T-helper 2 cell treated with Interferon-gamma antibody and Interleukin-4, amounts not matched to agents 100 ng/mL and 5 ng/mL, for 36 hours (primary cell): ENCODE results near the gene IGF1R. TPM values are rescaled to one million over a fixed set of nuclear protein-coding genes. Genes with fewer than 3 reads are reported as not detected.
"Not testable (repeated sequence)": the region's sequence is repeated elsewhere in the genome, so short reads cannot be mapped to it uniquely, and the experiment has no call there.

ENCODE experiments used
- intact Hi-C: fragments of 100-400 bp; cut with micrococcal nuclease; formaldehyde crosslinking; loops from one replicate; pipeline ENCODE4 v1.15.1; 2023
- total RNA-seq: library from RNA; stranded (reverse); gene quantifications from 2 replicates; pipeline ENCODE4 v1.2.3, GENCODE V29; 2022

The IGF1R gene
- total RNA-seq, 1 donor from 2014 or later: 21.3 TPM

GRCh38 chr15:98954411-98954810 is 306.1 kb downstream of the IGF1R start:
- intact Hi-C loops: loop anchor here (10.0 kb wide), 1 partner anchor 100 kb away; no protein-coding TSS in a partner anchor

- intact Hi-C loops: loop anchor here (10.0 kb wide), 1 partner anchor 99 kb away; no protein-coding TSS in a partner anchor
These were observed 307.0 kb downstream of the IGF1R start for GRCh38 chr15:98955331-98955730.

GRCh38 chr15:98955961-98956723 is 307.8 kb downstream of the IGF1R start:
- intact Hi-C loops: loop anchor here (10.0 kb wide), 1 partner anchor 99 kb away; no protein-coding TSS in a partner anchor

DNA sequence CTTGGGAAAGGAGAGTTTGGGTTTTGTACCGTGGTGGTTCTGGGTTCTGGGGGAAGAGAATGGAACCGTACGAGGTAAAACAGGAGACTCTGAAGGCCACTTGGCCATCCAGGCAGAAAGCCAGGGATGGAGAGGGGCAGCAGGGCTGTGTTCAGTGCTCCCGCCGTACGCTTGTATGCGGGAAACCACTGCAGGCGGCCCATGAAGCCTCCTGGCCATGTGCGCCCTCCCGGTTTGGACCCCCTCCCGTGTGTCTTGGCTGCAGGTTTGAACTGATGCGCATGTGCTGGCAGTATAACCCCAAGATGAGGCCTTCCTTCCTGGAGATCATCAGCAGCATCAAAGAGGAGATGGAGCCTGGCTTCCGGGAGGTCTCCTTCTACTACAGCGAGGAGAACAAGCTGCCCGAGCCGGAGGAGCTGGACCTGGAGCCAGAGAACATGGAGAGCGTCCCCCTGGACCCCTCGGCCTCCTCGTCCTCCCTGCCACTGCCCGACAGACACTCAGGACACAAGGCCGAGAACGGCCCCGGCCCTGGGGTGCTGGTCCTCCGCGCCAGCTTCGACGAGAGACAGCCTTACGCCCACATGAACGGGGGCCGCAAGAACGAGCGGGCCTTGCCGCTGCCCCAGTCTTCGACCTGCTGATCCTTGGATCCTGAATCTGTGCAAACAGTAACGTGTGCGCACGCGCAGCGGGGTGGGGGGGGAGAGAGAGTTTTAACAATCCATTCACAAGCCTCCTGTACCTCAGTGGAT is 308.6 kb downstream of the IGF1R start:
- intact Hi-C loops: loop anchor here (10.0 kb wide), 1 partner anchor 98 kb away; no protein-coding TSS in a partner anchor

GRCh38 chr15:98957655-98958054 is 309.3 kb downstream of the IGF1R start:
- intact Hi-C loops: loop anchor here (10.0 kb wide), 1 partner anchor 97 kb away; no protein-coding TSS in a partner anchor

- intact Hi-C loops: loop anchor here (10.0 kb wide), 1 partner anchor 97 kb away; no protein-coding TSS in a partner anchor
These were observed 309.7 kb downstream of the IGF1R start for GRCh38 chr15:98958076-98958475.

GRCh38 chr15:98958918-98959639 is 310.7 kb downstream of the IGF1R start:
- intact Hi-C loops: loop anchor here (10.0 kb wide), 1 partner anchor 96 kb away; no protein-coding TSS in a partner anchor

DNA sequence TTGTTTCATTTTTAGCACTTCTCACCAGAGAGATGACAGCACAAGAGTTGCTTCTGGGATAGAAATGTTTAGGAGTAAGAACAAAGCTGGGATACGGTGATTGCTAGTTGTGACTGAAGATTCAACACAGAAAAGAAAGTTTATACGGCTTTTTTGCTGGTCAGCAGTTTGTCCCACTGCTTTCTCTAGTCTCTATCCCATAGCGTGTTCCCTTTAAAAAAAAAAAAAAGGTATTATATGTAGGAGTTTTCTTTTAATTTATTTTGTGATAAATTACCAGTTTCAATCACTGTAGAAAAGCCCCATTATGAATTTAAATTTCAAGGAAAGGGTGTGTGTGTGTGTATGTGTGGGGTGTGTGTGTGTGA is 311.3 kb downstream of the IGF1R start:
- intact Hi-C loops: loop anchor here (10.0 kb wide), 1 partner anchor 95 kb away; no protein-coding TSS in a partner anchor

- intact Hi-C loops: no loop called here
These were observed 312.3 kb downstream of the IGF1R start for GRCh38 chr15:98960555-98961050.

- intact Hi-C loops: no loop called here
These were observed 315.1 kb downstream of the IGF1R start for GRCh38 chr15:98963444-98963843.

GRCh38 chr15:98964466-98965133 is 316.3 kb downstream of the IGF1R start:
- intact Hi-C loops: no loop called here

DNA sequence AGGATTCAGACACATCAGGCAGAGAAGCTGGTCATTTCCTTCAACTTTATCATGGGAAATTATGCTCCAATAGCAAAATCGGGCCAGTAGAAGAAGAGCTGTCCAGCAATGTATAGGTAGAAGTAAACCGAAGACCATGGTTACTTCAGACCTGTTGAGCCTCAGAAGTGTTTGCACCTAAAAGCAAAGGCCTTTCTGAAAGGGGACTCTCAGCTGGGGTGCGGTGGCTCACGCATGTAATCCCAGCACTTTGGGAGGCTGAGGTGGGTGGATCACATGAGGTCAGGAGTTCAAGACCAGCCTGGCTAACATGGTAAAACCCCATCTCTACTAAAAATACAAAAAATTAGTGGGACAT is 316.8 kb downstream of the IGF1R start:
- intact Hi-C loops: not testable (repeated sequence)

GRCh38 chr15:98965597-98965996 is 317.3 kb downstream of the IGF1R start:
- intact Hi-C loops: no loop called here

DNA sequence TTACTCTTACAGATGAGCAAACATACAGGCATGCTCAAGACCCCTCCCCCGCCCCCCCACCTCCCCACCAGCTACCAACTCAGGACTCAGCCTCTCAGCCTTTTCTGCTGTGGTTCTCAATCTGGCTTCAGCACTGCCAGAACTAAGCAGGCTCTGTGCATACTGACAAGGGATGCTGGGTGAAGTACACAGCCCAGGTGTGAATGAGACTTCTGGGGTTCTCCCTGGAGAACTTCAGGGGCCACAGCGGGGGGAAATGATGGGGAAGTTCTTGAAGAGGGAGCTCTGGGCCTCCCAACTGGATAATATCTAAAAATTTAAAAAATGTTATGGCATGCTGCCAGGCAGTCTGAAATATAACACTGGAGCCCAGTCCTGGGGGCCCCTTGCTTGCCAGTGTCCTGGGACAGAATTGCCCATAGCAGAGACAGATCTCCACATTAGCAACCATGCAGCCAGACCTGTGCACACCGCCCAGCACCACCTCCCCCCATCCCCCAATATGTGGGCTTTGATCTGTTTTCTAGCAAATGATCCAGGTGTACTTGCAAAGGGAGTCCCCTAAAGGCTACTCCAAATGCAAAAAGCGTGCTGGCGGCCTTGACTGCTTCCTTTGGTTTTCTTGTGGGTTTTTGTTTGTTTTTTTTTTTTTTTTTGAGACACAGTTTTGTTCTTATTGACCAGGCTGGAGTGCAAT is 317.9 kb downstream of the IGF1R start:
- intact Hi-C loops: no loop called here

- intact Hi-C loops: no loop called here
These were observed 318.8 kb downstream of the IGF1R start for GRCh38 chr15:98967096-98967495.

DNA sequence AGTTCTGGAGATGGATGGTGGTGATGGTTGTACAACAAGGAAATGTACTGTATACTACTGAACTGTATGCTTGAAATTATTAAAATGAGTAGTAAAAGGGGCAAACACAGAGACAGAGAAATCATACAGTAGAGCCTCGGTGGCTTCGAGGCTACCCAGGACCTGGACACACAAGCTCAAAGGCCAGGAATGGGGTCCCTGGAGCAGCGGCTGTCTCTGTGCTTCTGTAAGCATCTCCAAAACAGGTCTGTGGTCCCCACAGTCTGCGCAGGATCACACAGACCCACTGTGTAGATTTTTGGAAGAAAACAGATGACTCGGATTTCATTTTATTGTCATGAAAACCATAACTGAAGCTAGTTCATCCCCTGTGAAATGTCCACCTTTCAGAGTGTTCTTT is 319.6 kb downstream of the IGF1R start:
- intact Hi-C loops: no loop called here

- intact Hi-C loops: no loop called here
These were observed 320.2 kb downstream of the IGF1R start for GRCh38 chr15:98968576-98968975.

DNA sequence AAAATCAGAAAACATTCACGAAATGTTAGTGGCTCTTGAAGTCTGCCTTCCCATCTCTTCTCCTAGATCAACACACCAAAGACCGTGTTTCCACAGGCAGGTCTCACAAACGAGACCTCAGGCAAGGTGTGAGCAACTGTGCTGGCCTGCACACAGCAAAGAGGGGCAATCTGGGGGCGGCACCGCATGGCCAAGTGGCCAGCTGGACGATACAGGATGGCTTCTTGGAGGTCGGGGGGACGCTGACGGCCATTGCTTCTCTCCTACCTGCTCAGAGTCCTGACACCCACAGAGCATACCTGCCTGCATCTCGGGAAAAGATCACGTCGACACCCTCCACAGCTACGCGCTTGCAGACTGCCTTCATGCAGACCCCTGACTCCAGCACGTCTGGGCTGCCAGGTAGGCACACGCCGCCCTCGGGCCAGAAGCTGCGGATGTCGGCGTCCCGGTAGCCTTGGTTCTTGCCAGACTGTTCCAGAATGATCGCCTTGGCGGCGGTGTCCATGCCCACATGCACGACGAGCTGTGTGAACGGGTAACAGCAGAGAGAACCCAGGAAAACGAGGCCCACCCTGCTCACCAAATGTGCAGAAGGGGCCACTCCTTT is 320.9 kb downstream of the IGF1R start:
- intact Hi-C loops: no loop called here

DNA sequence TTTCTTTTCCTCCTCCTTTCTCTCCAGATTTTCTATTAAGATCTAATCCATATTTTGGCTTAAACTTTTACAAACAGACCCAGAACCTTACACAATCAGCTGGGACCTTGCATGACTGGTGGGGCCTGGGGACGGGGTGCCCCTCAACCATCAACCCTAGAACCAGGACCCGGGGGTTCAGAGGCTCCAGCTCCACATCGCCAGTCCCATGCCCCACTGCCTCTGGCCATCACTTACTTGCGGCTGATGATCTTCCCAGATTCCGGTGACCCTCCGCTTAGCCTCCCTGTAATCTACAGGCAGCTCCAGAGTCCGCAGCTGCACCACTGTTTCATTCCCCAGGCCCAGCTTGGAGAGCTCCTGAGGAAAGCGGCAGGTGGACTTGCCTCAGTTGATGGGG is 322.5 kb downstream of the IGF1R start:
- intact Hi-C loops: no loop called here

- intact Hi-C loops: no loop called here
These were observed 328.2 kb downstream of the IGF1R start for GRCh38 chr15:98976500-98976899.
